Suprapubic skin (tissue), 4 donors: ENCODE results near the gene EEF1AKMT3. TPM values are rescaled to one million over a fixed set of nuclear protein-coding genes. Genes with fewer than 3 reads are reported as not detected.

Source experiments
- DNase-seq, 2 donors: peaks; one replicate each; pipeline ENCODE4 v3.0.0-alpha.2; 2019; ENCODE audit warnings: low spot score in 2 of 2
- H3K27ac ChIP-seq: fragments of 200-600 bp; sonication (generic); one replicate; pipeline ENCODE4 v1.5.1; 2019
- H3K27me3 ChIP-seq: fragments of 200-600 bp; sonication (generic); one replicate; pipeline ENCODE4 v1.5.1; 2019
- H3K36me3 ChIP-seq: fragments of 200-600 bp; sonication (generic); one replicate; pipeline ENCODE4 v1.5.1; 2019
- H3K4me1 ChIP-seq: fragments of 200-600 bp; sonication (generic); one replicate; pipeline ENCODE4 v1.5.1; 2019
- H3K4me3 ChIP-seq: fragments of 200-600 bp; sonication (generic); one replicate; pipeline ENCODE4 v1.5.1; 2019; ENCODE audit warnings: mild to moderate bottlenecking
- H3K9me3 ChIP-seq: fragments of 200-600 bp; sonication (generic); one replicate; pipeline ENCODE4 v1.5.1; 2019
- EP300 ChIP-seq: sonication (generic); formaldehyde crosslinking; IDR thresholded peaks from one replicate; pipeline ENCODE4 v1.6.1; 2017; ENCODE audit warnings: antibody characterized with exemption
- POLR2A ChIP-seq, 2 donors: fragments of 450-650 bp; IDR thresholded peaks; one replicate each; pipeline ENCODE4 v1.6.1; 2017; ENCODE audit warnings: antibody characterized with exemption in 2 of 2, mild to moderate bottlenecking in 2 of 2, moderate library complexity in 2 of 2
- POLR2AphosphoS5 ChIP-seq, 3 donors: sonication (generic); formaldehyde crosslinking; IDR thresholded peaks; one replicate each; pipeline ENCODE4 v1.6.1; 2017; ENCODE audit warnings: antibody characterized with exemption in 3 of 3
- WGBS: methylation state at CpG from one replicate; pipeline ENCODE4 v1.1.5; 2018; 5-methylcytosine and 5-hydroxymethylcytosine counted together
- total RNA-seq, 4 donors: library from RNA; depleted of rRNA; stranded (reverse); fragments of >200 nt; gene quantifications; one replicate each; pipeline ENCODE4 v1.1.0, GENCODE V29; 2016
- TF ChIP-seq, protein P1 (sequence below), 2 donors: fragments of 200-600 bp in 1 of 2; fragments of 450-650 bp in 1 of 2; sonication (generic) in 1 of 2; IDR thresholded peaks; one replicate each; pipeline ENCODE4 v1.5.1; 2016 to 2019; ENCODE audit warnings: antibody characterized with exemption in 2 of 2, mild to moderate bottlenecking in 1 of 2, moderate library complexity in 1 of 2

EEF1AKMT3 gene
- total RNA-seq, 4 donors from 2014 or later = 8.7 to 13.7 (median 11.3) TPM

GRCh38 chr12:57741844-57742738 is 30.3 kb upstream of the EEF1AKMT3 start:
- TF ChIP-seq POLR2AphosphoS5 (IDR thresholded peaks at IDR 0.05) (no peak), EP300 (no peak), POLR2A (IDR thresholded peaks at IDR 0.05) (no peak)
- TF ChIP-seq, protein P1, sequence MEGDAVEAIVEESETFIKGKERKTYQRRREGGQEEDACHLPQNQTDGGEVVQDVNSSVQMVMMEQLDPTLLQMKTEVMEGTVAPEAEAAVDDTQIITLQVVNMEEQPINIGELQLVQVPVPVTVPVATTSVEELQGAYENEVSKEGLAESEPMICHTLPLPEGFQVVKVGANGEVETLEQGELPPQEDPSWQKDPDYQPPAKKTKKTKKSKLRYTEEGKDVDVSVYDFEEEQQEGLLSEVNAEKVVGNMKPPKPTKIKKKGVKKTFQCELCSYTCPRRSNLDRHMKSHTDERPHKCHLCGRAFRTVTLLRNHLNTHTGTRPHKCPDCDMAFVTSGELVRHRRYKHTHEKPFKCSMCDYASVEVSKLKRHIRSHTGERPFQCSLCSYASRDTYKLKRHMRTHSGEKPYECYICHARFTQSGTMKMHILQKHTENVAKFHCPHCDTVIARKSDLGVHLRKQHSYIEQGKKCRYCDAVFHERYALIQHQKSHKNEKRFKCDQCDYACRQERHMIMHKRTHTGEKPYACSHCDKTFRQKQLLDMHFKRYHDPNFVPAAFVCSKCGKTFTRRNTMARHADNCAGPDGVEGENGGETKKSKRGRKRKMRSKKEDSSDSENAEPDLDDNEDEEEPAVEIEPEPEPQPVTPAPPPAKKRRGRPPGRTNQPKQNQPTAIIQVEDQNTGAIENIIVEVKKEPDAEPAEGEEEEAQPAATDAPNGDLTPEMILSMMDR (IDR thresholded peaks at IDR 0.05) = no peak
- peaks cover 45% of the 10 kb centered on the region for H3K4me1 ChIP-seq

DNA sequence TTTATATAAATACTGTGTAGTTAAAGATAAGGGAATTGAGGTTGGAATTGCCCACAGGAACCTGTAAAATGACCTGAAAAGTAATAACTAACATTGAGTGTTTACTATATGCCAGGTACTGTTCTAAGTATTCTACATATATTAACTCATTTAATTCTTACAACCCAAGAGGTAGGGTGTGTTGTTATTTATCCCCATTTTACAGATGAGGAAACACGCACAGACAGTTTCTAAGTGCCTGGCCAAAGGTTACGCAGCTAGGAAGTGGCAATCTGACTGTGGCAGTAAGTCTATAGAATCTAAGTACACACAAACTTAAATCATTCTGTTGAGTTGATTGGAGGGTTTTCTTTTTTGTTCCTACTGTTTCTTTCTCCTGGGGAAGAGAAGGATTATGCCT is 28.6 kb upstream of the EEF1AKMT3 start:
- peak overlapping the region; percentile 85 for H3K4me3 ChIP-seq
- H3K27me3 ChIP-seq = peaks cover 20% of the 10 kb centered on the region
- peaks cover 28% of the 10 kb centered on the region for H3K4me1 ChIP-seq
- TF ChIP-seq POLR2AphosphoS5 (IDR thresholded peaks at IDR 0.05) (no peak), POLR2A (IDR thresholded peaks at IDR 0.05) (no peak), EP300 (no peak)
- TF ChIP-seq, protein P1 (IDR thresholded peaks at IDR 0.05) = no peak
- peaks cover 24% of the 10 kb centered on the region for H3K36me3 ChIP-seq
- no peak for DNase-seq
- peak overlapping the region; percentile 97 for H3K27ac ChIP-seq
- no peaks in the 10 kb centered on the region for H3K9me3 ChIP-seq
- 86% methylated on average over 2 of the region's 2 CpGs for WGBS

More at GRCh38 chr12:57741844-57742738, 30.3 kb upstream of the EEF1AKMT3 start:
- WGBS = 48% methylated on average over 14 of the region's 14 CpGs
- Histone ChIP-seq H3K27ac (no peak overlapping the region), H3K9me3 (no peaks in the 10 kb centered on the region), H3K36me3 (peaks cover 7% of the 10 kb centered on the region), H3K4me3 (peak overlapping the region; percentile 28), H3K27me3 (peaks cover 36% of the 10 kb centered on the region)
- peak in 1 of 2 donors; percentile 60 for DNase-seq

DNA sequence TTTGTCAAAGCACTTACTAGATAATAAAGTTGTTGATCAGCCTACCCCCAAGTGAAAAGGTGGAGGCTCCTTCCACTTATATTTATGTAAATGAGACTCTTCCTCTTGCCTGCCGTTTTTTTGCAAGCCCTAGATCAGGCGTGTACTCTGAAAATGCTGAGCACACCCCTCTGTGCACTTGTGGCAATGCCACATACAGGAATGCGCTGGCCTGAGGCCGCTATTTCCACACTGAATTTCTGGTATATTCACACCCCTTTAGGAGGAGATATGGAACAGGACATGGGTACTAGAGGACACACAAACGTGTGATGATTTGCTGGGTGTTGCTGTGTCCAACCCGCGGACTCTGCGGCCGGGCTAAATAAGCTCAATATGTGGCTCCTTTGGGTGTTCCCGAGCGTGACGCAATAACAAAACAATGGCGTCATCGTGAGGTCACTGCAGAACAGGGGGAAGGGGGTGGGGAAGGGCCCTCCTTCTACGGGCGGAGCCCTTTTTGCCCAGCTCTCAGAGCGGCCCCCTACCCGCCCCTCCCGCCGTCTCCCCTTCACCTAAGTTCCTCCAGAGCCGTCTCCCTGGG is 28.1 kb upstream of the EEF1AKMT3 start:
- 6% methylated on average over 10 of the region's 21 CpGs for WGBS

GRCh38 chr12:57744777-57745484 is 27.5 kb upstream of the EEF1AKMT3 start, which contains the start of gene TSPAN31:
TSS of gene TSPAN31 (plus strand) at chr12:57745039. CDS start at chr12:57745155, 116 bp downstream.
- WGBS = under 1% methylated on average over 28 of the region's 29 CpGs
- peak within 1 kb of the TSS; percentile 97 for H3K27ac ChIP-seq
- H3K4me1 ChIP-seq = peaks cover 24% of the 10 kb centered on the region

More for the DNA sequence above, 28.1 kb upstream of the EEF1AKMT3 start:
- H3K27ac ChIP-seq = peak overlapping the region; percentile 97
- H3K9me3 ChIP-seq = no peaks in the 10 kb centered on the region
- DNase-seq = peak; percentile 92 to 94
- peak in 1 of 3 donors; percentile 22 for TF ChIP-seq POLR2AphosphoS5 (IDR thresholded peaks at IDR 0.05)
- TF ChIP-seq, protein P1 (IDR thresholded peaks at IDR 0.05) = no peak
- H3K36me3 ChIP-seq = peaks cover 29% of the 10 kb centered on the region
- H3K4me3 ChIP-seq = peak overlapping the region; percentile 85
- peaks cover 24% of the 10 kb centered on the region for H3K4me1 ChIP-seq
- peaks cover 15% of the 10 kb centered on the region for H3K27me3 ChIP-seq

DNA sequence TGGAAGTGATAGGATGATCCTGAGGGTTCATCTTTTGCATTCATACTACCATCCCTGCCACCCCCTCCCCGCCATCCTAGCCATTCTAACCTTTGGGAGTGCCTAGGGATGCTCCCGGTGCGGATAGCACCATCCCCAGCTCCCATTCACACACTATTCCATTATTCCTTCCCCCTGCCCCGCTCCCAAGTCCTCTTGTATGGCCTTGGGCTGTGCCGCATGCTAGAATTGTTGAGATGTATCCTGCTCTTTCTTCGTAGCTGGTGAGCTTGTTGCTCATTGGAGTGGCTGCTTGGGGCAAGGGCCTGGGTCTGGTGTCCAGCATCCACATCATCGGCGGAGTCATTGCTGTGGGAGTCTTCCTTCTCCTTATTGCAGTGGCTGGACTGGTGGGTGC is 26.9 kb upstream of the EEF1AKMT3 start:
- Histone ChIP-seq H3K36me3 (peaks cover 32% of the 10 kb centered on the region), H3K27me3 (peaks cover 3% of the 10 kb centered on the region), H3K4me1 (peaks cover 24% of the 10 kb centered on the region), H3K4me3 (peak overlapping the region; percentile 85), H3K27ac (peak overlapping the region; percentile 97), H3K9me3 (no peaks in the 10 kb centered on the region)
- WGBS = 35% methylated on average over 8 of the region's 8 CpGs
- TF ChIP-seq POLR2A (IDR thresholded peaks at IDR 0.05) (no peak), POLR2AphosphoS5 (IDR thresholded peaks at IDR 0.05) (no peak), EP300 (no peak)
- TF ChIP-seq, protein P1 (IDR thresholded peaks at IDR 0.05) = no peak
- no peak for DNase-seq

More at GRCh38 chr12:57744777-57745484, 27.5 kb upstream of the EEF1AKMT3 start, which contains the start of gene TSPAN31:
- peak; percentile 98 to 99 for DNase-seq
- Histone ChIP-seq H3K36me3 (peaks cover 29% of the 10 kb centered on the region), H3K9me3 (no peaks in the 10 kb centered on the region), H3K27me3 (peaks cover 8% of the 10 kb centered on the region), H3K4me3 (peak within 1 kb of the TSS; percentile 85)
- TF ChIP-seq EP300 (no peak), POLR2AphosphoS5 (IDR thresholded peaks at IDR 0.05) (peak in 1 of 3 donors; percentile 35)
